RKO (cell line): ENCODE results near the gene MYO9A.

ENCODE experiments used
- DNase-seq: peaks from one replicate; pipeline ENCODE4 v3.0.0-alpha.2; 2016; ENCODE audit warnings: low spot score

MYO9A gene

DNA sequence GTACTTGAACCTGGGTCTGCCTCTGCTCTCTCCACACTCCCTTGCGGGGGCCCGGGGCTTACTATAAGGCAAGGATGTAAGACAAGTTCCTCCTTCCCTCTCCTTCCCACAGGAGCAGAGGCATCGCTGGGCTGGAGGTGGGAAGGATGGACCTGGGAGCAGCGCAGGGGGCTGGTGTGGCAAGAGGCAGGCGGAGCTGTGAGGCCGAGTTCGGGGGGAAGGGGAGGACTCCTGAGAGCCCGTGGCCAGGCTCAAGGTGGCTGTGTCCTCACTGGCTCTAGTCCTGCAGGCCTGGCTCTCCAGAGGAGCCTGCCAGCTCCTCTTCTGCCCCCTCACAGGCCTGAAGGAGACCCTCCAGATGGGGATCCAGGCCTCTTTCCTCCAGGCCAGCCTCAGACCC, 308.6 kb downstream of the MYO9A start:
- no peak for DNase-seq

DNA sequence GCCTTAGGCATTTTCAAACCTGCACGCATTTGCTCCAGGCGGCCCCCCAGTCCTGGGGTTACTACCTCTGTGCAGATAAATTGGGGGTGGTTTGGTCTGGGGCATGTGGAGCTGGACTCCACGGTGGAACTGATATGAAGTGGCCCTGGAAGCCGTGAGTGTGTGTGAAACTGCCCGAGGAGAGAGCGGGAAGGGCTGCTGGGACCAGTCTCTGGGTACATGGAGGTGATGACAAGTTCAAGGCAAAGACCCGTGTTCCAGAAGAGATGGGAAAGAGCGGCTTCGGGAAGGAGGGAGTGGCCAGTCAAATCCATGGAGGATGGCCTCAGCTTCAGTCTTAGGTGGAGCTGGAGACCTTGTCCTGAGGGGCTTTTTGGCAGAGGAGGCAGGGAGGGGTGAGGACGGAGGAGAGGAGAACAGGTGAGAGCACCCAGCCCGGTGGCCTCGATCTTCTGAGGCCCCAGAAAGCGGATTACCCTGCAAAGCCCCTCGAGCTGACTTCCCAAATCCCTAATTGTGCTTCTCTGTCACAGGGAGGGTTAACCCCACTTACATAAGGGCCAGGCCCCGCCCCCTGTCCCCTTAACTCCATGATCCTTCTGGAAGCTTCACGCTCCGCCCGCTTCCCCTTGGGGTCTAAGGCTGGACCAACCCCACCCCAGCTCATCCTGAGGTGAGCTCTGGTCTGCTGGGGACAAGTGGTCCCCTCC, 309.5 kb downstream of the MYO9A start:
- DNase-seq = no peak

DNA sequence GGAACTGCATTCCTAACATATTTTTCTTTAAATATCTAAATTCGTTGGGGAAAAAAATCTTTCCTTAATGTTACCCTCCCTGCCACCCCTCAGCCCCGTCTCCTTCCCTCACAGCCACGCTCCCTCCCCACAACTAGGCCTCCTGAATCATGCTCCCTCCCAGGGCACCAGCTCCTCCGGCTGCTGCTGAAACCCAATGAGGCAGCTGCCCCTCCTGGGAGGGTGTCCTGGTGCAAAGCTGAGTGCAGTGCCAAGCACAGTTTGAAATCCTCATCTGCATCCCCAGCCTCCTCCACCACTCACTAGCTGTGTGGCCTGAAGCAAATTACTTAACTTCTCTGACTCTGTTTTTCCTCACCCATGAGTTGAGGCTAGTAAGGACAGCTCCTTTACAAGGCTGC, 310.3 kb downstream of the MYO9A start:
- DNase-seq = no peak

DNA sequence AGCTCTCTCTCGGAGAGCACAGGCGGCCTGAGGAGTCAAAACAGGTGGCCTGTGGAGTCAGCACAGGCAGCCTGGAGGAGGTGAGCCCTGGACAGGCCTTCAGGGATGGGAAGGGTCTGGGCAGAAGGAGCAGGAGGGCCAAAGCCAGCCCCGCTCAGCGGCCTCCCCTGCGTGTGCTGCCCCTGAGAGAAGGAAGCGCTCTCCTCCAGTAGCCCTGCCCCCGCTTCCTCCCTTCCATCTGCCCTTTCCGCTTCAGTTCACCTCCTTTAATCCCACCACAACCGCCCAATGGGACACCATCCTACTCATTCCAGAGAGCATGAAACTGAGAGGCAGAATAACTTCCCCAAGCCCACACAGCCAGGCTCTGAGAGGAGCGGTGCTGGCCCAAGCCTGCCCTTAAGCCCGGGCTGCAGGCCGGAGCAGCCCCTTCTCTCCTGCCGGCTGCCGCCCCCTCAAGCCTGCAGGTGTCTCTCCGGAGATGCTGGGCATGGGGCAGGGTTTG, 310.8 kb downstream of the MYO9A start:
- DNase-seq = no peak

DNA sequence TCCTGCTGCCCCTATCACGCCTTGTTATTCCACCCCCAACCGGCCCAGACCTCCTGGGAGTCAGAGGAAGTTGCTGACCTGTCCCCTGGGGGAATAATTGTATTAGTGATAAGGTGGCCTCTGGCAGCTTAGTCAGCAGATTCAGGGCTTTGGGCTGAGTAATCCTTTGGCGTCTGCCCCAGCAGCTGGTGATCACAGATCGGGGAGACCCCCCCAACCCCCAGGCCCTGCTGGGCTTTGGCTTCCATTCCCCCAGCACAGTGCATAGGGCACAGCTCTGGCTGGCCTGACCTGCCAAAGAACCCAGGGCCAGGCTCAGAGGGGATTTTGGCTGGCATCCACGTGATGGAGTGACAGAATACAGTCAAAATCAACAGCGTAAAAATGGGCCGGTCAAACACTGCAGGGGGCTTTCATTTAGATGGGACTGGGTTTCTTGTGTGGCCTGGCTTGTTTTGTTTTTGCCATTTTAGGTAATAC, 311.5 kb downstream of the MYO9A start:
- no peak for DNase-seq

DNA sequence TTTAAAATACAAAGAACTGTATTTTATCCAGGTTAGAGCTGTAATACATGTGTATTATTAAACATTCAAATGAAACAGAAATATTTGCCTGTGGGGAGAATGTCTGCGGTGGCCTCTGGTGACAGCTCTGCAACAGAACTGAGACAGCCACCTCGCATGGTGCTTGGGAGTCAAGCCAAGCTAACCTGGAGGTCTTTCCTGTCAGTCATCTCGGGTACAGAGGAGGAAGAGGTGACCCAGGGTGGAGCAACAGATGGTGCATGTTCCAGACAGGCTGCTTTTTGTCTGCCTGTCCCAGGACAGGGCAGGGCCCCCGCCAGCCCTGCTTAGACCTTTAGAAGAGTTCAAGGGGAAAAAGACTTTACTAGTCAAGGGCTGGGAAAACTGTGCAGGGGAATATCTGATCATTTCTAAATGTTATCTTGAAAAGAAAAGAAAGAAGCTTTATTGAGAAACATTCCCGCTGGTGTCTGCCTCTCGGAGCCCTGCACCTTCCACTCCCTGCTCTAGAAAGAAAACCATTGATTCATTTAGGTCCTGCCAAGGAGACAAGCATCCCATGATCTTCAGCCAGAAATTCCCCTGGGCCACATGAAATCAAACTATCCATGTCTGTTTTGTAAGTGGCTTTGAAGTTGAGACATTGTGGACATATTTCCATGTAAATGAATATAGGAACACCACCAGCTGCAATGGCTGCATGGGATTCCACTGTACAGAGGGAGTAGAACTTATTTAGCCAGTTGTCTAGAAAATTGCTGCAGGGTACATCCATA, 313.1 kb downstream of the MYO9A start:
- DNase-seq = no peak

DNA sequence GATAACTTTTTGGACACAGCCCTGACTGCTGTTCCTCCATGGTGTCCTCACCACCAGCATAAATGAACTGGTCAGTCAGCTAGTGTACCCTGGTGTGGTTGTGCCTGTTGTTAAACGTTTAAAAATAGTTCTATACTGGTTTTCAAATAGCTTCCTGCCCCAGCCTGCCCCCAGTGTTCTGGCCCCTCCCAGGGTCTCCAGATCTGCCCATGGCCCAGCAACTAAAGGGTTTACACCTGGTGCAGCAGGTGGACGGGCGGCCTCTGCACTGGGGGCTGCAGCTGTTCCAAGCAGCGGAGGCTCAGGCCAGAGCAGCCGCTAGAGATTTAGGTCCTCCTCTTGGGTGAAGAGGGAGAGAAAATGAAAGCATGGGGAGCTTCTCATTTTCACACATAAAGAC, 313.7 kb downstream of the MYO9A start:
- no peak for DNase-seq

DNA sequence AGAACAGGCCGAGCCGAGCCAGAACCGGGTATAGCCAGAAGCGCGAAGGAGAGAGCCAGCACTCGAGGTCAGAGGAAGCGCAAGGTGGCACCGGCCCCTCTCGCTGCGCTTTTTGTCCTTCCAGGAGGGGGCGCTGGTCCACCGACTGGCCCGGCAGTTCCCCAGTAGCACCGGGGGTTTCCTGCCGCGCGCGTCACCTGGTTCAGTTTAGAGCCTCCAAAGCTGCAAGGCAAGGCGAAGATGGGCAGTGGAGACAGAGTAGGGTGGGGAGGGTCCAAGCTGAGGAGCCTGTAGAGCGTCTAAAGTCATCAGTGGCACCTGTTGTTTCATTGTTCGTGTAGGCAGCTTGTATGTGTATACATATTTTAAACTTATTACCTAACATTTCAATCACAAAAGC, 315.2 kb downstream of the MYO9A start:
- no peak for DNase-seq

DNA sequence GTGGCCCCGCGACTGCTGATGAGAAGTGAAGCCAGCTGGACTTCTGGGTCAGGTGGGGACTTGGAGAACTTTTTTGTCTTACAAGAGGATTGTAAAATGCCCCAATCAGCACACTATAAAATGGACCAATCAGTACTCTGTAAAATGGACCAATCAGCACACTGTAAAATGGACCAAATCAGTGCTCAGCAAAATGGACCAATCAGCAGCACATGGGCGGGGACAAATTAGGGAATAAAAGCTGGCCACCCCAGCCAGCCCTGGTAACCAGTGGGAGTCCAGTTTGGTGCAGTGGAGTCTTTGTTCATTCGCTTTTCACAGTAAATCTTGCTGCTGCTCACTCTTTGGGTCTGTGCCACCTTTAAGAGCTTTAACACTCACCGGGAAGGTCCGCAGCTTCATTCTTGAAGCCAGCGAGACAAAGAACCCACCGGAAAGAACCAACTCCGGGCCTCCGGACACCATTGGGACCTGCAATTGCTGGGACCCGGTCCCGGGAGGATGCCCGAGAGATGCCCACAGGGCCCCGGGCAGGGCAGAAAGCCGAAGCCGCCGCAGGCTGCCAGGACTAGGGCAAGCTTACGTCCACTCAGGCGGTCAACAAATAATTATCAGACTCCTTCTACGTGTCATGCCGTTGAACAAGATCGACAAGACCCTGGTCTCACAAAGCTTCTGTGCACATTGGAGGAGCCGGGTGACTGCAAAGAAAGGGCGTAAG, 315.9 kb downstream of the MYO9A start:
- DNase-seq = no peak

DNA sequence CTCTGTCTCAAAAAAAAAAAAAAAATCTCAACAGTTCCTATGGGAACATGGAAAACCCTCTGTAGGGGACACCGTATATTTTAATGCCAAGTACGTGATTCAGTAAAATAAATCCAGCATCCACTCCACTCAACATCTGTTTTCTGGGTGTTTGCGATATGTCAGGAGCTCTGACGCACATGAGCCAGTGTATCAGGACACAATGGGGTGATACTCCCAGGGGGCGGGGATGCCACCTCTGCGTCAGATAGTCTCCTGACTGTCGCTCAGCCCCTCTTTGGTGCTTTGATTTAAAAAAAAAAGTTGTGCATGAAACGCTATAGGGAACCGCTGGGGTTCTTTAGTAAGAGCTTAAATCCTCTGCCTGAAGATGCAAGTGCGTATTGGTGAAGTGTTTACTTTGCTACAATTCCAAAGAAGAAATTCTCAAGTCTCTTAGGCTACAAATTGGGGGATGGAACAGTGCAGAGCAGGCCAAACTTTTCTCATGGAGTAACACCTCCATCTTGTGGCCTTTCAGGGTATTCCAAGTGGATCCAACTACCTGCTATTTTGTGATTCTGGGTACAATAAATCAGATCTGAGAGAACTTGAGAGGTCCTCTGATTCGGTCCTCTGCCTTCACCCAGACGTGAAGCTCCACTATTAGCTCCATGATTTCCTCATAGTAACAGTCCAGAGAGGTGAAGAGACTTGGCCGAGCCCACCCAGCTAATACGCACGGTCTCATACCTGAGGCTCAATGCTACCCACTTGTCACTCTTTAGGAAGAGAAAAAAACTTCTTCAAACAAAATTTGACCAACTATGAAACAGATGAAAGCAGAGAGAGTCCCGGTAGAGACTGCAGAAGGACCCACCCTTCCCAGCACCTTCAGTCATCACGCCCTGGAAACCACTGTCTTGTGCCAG, 316.9 kb downstream of the MYO9A start:
- peak; percentile 61 for DNase-seq

DNA sequence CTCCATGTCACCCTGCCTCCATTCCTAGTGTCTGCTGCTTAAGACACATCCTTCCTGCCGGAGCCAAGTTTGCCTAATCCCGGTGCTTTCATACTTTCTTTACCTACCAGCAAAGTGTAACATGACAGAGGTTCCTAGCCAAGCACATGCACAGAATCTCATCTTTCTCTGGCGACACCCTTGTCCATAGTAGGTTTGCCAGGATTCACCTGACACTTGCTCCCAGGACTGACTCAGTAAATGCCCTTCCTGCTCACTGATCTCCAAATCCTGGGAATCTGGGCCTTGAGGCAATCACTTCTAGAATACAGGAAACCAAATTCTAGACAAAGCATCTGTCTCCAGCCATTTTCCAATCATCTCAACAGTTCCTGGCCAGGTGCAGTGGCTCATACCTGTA, 317.8 kb downstream of the MYO9A start:
- DNase-seq = no peak

DNA sequence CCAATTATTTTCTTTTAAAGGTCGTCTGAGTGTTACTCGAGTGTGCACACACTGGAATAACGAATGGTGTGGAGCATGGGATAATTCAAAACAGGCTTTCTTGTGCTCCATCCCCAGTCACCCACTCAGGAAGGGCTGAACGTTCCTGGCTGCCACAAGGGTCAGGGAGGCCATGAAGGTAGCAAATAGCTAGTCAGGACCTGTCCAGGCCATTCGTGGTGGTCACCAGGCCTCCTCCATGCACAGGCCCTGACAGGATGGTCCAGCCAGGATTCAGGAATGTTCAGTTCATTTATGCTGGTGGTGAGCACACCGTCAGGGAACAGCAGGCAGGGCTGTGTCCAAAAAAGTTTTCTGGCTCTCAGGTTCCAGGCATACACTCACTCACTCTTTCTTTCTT, 319.3 kb downstream of the MYO9A start:
- DNase-seq = no peak

DNA sequence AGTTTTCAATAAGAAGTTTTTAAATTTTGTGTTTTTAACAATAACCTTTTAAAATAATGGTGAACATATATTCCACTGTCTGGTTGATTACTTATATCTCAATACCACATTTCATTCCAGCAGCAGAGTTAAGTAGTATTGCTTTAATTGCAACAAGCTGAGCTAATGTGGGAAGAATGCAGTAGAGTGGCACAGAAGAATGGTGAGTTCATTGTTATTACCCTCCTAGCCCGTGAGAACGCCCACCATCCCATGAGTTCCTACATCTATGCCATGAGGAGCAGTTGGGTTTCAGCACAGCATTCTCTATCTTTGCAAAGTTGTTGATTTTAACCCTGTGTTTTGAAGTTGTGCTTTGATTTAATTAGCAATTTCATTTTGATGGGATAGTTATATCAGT, 325.4 kb downstream of the MYO9A start:
- DNase-seq = peak; percentile 37

DNA sequence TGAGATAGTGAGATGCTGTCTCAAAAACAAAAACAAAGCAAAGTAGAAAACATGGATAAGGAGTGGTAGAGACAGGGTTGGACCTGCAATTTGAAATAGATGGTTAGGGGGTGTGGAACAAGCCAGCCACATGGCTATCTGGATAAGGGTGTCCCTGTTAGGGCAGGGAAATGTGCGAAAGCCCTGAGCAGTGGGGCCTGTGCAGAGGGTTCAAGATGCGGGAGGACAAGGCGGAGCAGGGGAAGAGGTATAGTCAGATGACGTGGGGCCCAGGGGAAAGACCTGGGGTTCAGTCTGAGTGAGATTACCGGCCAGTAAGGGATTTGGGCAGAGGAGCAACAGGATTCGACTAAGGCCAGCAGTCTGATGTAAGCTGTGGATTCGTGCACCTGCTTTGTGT, 326.0 kb downstream of the MYO9A start:
- no peak for DNase-seq

DNA sequence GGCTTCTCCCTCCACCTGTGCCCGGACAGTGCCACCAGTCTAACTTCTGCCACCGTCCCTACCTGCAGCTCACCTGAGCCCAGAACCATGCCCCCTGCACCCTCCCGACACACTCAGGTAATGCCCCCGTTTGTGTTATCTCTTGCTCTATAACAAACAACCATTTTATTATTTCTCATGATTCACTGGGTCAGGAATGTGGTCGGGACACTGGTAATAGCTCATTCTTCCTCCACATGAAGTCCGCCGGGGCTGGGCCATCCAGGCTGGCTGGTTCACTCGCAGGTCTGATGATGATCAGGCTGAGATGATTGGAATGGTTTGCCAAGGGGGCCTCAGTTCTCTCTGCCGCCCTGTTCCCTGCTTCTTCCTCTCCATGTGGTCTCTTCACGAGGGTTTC, 327.9 kb downstream of the MYO9A start:
- no peak for DNase-seq

DNA sequence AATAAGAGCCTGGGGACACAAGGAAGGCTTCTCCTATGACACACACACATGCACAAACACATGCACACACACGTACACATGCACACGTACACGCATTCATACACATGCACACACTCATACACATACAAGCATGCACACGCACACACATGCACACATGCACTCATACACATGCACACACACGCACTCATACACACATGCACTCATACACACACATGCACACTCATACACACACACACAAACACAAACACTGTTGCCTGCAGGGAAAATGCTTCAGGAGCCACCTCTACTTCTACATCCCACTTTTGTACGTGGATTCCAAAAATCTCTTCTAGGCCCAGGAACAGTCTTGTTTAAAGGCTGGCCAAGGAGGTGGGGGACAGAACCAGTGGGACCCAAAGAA, 328.3 kb downstream of the MYO9A start:
- DNase-seq = no peak

DNA sequence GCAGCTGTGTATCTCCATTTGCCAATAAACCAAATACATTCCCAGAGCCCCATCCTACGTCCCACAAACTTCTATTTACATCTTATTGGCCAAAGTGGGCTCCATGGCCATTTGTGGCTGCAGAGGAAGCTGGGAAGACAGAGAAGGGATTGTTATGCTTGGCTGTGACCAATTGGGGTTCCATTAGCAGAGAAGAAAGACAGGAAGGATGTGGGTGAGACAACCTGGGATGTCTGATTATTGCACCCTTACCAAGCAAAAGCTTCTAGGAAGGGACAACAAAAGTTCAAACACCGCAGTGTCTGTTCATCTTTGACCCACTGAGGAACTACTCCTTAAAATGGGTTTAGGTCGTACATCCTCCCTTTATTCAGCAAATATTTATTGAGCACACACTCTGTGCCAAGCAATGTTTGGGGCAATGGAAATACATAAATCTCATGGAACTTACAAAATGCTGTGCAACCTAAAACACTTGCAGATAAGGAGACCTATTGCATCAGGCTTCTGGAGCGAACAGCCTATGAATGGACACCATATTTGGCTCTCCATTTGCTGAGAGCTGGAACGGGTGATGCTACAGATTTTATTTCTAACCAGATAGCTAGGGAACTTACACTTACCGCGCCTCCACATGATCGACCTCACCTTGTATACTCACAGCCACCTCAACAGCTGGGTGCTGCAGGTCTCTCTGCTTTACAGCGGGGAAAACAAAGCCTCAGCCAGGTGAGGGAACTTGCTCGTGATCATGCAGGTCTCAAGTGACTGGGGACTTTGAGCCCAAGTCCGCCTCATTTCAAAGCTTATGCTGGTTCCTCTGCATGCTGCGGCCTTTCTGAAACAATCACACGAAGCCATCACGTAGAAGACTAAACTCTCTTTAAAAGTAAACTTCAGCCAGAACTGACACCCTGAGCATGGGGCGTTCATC, 329.0 kb downstream of the MYO9A start:
- no peak for DNase-seq

DNA sequence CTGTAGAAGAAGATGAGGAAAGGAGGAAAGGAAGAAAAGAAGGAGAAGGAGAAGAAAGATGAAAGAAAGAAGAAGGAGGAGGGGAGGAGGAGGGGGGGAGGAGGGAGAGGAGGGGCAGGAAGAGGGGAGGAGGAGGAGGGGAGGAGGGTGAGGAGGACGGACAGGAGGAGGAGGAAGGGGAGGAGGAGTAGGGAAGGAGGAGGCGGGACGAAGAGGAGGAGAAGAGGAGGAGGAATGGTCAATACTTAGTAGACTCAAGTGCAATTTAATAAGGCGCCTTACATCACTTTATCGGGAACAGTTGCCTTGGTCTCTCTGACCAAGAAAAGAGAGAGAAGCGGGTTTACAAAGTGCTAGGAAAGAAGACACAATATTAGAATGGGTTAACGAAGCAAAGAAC, 331.3 kb downstream of the MYO9A start:
- no peak for DNase-seq

DNA sequence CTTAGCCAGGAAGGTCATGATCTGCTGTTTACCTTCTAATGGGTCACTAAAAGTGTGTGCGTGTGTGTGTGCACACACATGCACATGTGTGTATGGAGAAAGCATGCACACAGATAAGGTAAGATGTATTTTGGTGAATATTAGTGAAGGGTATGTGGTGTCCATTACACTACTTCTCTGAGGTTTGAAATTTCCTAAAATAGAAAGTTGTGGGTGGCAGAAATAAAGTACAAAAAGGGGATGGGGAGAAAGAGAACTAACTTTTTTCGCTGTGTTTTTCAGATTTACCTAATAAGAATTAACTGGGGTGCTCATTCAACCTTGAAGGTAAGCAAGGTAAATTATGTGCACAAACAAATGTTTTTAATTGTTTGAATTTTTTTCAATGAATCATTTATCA, 332.0 kb downstream of the MYO9A start:
- DNase-seq = no peak

DNA sequence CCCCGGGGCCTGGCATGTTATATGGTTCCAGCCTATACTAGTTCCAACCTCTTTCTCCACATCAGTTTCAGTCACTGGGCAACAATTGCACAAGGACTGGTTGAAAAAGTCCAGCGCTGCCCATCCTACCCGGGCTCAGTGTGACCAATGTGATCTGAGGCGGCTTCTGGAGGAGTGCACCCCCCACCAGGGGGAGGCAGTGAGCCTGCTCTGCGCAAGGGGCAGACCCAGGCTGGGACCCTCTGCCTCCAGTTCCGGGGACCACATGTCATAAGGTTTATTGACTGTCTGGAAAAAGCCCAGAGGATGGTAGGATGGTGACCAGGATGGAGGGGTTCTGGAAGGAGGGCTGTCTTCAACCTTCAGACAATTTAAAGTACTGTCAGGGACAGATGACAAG, 333.2 kb downstream of the MYO9A start:
- DNase-seq = no peak
